Endothelial cell of umbilical vein (primary cell): ENCODE measurements around the gene MAMDC4. TPM values are rescaled to one million over a fixed set of nuclear protein-coding genes. Genes with fewer than 3 reads are reported as not detected.

Source experiments
- BruUV-seq: library from RNA; stranded (reverse); fragments of 400-500 nt; replicated peaks from 2 replicates; lab custom pipeline; 2021; lab: Mats Ljungman, UMichigan
- CTCF ChIA-PET: fragments of 300-600, 350-600 bp; sonication (Branson Sonifier 250); formaldehyde crosslinking; loops from one replicate; lab custom pipeline; 2021; ENCODE audit warnings: antibody characterized with exemption, inconsistent platforms; lab: Charles Lee
- POLR2A ChIA-PET: fragments of 300-600, 350-600 bp; sonication (Branson Sonifier 250); formaldehyde crosslinking; loops from one replicate; lab custom pipeline; 2021; ENCODE audit warnings: antibody characterized with exemption, inconsistent platforms; lab: Charles Lee
- DNase-seq: peaks from one replicate; pipeline ENCODE4 v3.0.0-alpha.2; 2011; ENCODE audit warnings: low read depth, low spot score
- FAIRE-seq: peaks from 2 replicates; lab custom pipeline; 2011; peaks lifted over from hg19 to GRCh38; lab: Jason Lieb, UNC
- H2AFZ ChIP-seq: 2 replicates; pipeline ENCODE4 v1.6.0; 2012; ENCODE audit warnings: low read depth, low read length, control low read depth, inconsistent platforms
- H3K27ac ChIP-seq: 2 replicates; pipeline ENCODE4 v1.5.1; 2011; ENCODE audit warnings: low read depth, mild to moderate bottlenecking, control low read depth, low read length, moderate library complexity; ENCODE audit not compliant: insufficient read depth
- H3K27me3 ChIP-seq, 2 experiments: 2 replicates each; pipeline versions ENCODE4 v1.6.0 to v1.6.1; 2011; ENCODE audit warnings: low read length in 2 of 2, mixed read lengths in 1 of 2; ENCODE audit not compliant: control insufficient read depth in 2 of 2, insufficient read depth in 2 of 2
- H3K36me3 ChIP-seq, 2 experiments: 2 replicates in 1 of 2; 3 replicates in 1 of 2; pipeline ENCODE4 v1.5.1; 2011; ENCODE audit warnings: low read length in 2 of 2, mild to moderate bottlenecking in 1 of 2, moderate library complexity in 1 of 2; ENCODE audit not compliant: control insufficient read depth in 2 of 2, insufficient read depth in 2 of 2; ENCODE audit errors: extremely low read depth in 1 of 2
- H3K4me1 ChIP-seq: 3 replicates; pipeline ENCODE4 v1.5.1; 2011; ENCODE audit warnings: mild to moderate bottlenecking, low read length; ENCODE audit not compliant: control insufficient read depth, insufficient read depth; ENCODE audit errors: extremely low read depth
- H3K4me2 ChIP-seq: 2 replicates; pipeline ENCODE4 v1.6.1; 2011; ENCODE audit warnings: low read length, control low read depth, mixed read lengths; ENCODE audit not compliant: insufficient read depth
- H3K4me3 ChIP-seq, 3 experiments: fragments of 200-600 bp in 1 of 3; sonication (generic), shearing (Covaris generic) in 1 of 3; replicated peaks in 1 of 3; 2 replicates each; pipeline ENCODE4 v1.5.1; 2011 to 2016; ENCODE audit warnings: control low read depth in 3 of 3, low read length in 3 of 3, mild to moderate bottlenecking in 2 of 3, inconsistent platforms in 1 of 3, low read depth in 1 of 3, moderate library complexity in 1 of 3; ENCODE audit not compliant: insufficient read depth in 1 of 3
- H3K79me2 ChIP-seq: 2 replicates; pipeline ENCODE4 v1.6.0; 2012; ENCODE audit warnings: low read length, inconsistent platforms; ENCODE audit not compliant: control insufficient read depth, insufficient read depth
- H3K9ac ChIP-seq: replicated peaks from 2 replicates; pipeline ENCODE3; 2011; ENCODE audit warnings: low read length, control low read depth; ENCODE audit not compliant: insufficient read depth; ENCODE audit errors: extremely low read depth
- H3K9me1 ChIP-seq: replicated peaks from 3 replicates; pipeline ENCODE4 v1.6.0; 2011; ENCODE audit warnings: mild to moderate bottlenecking, low read length; ENCODE audit not compliant: control insufficient read depth, insufficient read depth; ENCODE audit errors: extremely low read depth
- H3K9me3 ChIP-seq: replicated peaks from 2 replicates; pipeline ENCODE4 v1.5.1; 2012; ENCODE audit warnings: low read length, inconsistent platforms; ENCODE audit not compliant: control insufficient read depth, insufficient read depth
- H4K20me1 ChIP-seq: replicated peaks from 2 replicates; pipeline ENCODE3; 2011; ENCODE audit warnings: mild to moderate bottlenecking, low read length; ENCODE audit not compliant: control insufficient read depth, insufficient read depth; ENCODE audit errors: extremely low read depth
- EZH2 ChIP-seq: IDR thresholded peaks from 2 replicates; pipeline ENCODE4 v1.6.1; 2012; ENCODE audit warnings: borderline replicate concordance, low read depth, mild to moderate bottlenecking, moderate library complexity, low read length, inconsistent platforms; ENCODE audit not compliant: severe bottlenecking
- FOS ChIP-seq: IDR thresholded peaks from 2 replicates; pipeline ENCODE4 v1.6.1; 2011; ENCODE audit warnings: mild to moderate bottlenecking, low read length, moderate library complexity, borderline replicate concordance; ENCODE audit not compliant: insufficient read depth
- GATA2 ChIP-seq: IDR thresholded peaks from 2 replicates; pipeline ENCODE4 v1.7.0; 2011; ENCODE audit warnings: low read depth, mild to moderate bottlenecking, moderate library complexity, mixed read lengths, low read length; ENCODE audit not compliant: insufficient read length, insufficient read depth
- JUN ChIP-seq: IDR thresholded peaks from 2 replicates; pipeline ENCODE4 v1.6.1; 2011; ENCODE audit warnings: borderline replicate concordance, low read depth; ENCODE audit not compliant: insufficient read length, insufficient read depth
- MAX ChIP-seq: IDR thresholded peaks from 2 replicates; pipeline ENCODE4 v1.6.1; 2011; ENCODE audit not compliant: insufficient read depth, insufficient read length
- MYC ChIP-seq: IDR thresholded peaks from one replicate; pipeline ENCODE4 v1.6.1; 2011; ENCODE audit warnings: mild to moderate bottlenecking, low read depth, low read length
- POLR2A ChIP-seq: IDR thresholded peaks from 2 replicates; pipeline ENCODE4 v1.6.1; 2012; ENCODE audit warnings: low read depth, mild to moderate bottlenecking, control low read depth, low read length
- POLR2AphosphoS5 ChIP-seq: IDR thresholded peaks from 2 replicates; pipeline ENCODE4 v1.6.1; 2012; ENCODE audit warnings: low read depth, mild to moderate bottlenecking, control low read depth, low read length, moderate library complexity; ENCODE audit not compliant: insufficient read depth
- dilution Hi-C: fragments of 300-500 bp; cut with MboI; formaldehyde crosslinking; loops from one replicate; pipeline ENCODE4 v1.15.0; 2019; ENCODE audit warnings: low sequenced_read_pairs; ENCODE audit not compliant: extremely low pct_ligation_motif_present
- intact Hi-C: fragments of 100-400 bp; cut with micrococcal nuclease; formaldehyde crosslinking; loops from one replicate; pipeline ENCODE4 v1.10.0; 2022
- polyA plus RNA-seq, 4 experiments: library from polyadenylated mRNA; depleted of rRNA in 3 of 4; stranded (reverse) in 3 of 4; unstranded in 1 of 4; fragments of >200 nt; gene quantifications; 2 replicates each; pipeline versions ENCODE4 v1.2.1 to v1.2.3, GENCODE V29; 2011 to 2012; ENCODE audit warnings: missing spikeins in 1 of 4
- total RNA-seq: library from RNA; stranded (reverse); gene quantifications from 2 replicates; pipeline ENCODE4 v1.2.3, GENCODE V29; 2021
- TF ChIP-seq, protein P1 (sequence below), 2 donors: IDR thresholded peaks; 1 replicate in 1 of 2; 2 replicates in 1 of 2; pipeline ENCODE4 v1.5.1; 2011; ENCODE audit warnings: low read length in 2 of 2, mild to moderate bottlenecking in 2 of 2, moderate library complexity in 2 of 2, control low read depth in 1 of 2, inconsistent platforms in 1 of 2, low read depth in 1 of 2; ENCODE audit not compliant: insufficient read depth in 1 of 2; ENCODE audit errors: extremely low read depth in 1 of 2

The MAMDC4 gene
- total and polyA plus RNA-seq, 2 donors (not counting 3 experiments of a cell fraction or from before 2014, with no cell fraction given) = 3.6 to 7.2 TPM

GRCh38 chr9:136808806-136809158, 43.4 kb upstream of the MAMDC4 start:
- no TSS peak for BruUV-seq
- peak; percentile 67 for FAIRE-seq
- POLR2A ChIA-PET = no interaction called here
- peak overlapping the region; percentile 70 for H3K4me2 ChIP-seq
- peaks cover 3 to 6% of the 10 kb centered on the region in 2 experiments for H3K36me3 ChIP-seq
- CTCF ChIA-PET = interaction anchor here (0.7 to 3.7 kb wide), 3 partner anchors 11 to 33 kb away, joined by 3 to 13 read pairs (median 7); partner anchors contain the start of gene AJM1
- H4K20me1 ChIP-seq = no peaks in the 10 kb centered on the region
- no peak for TF ChIP-seq FOS
- TF ChIP-seq EZH2 = no peak
- no peak for TF ChIP-seq POLR2A
- no peak for TF ChIP-seq POLR2AphosphoS5
- TF ChIP-seq MYC = no peak
- TF ChIP-seq GATA2 = no peak
- TF ChIP-seq JUN = no peak
- no peak for TF ChIP-seq MAX
- TF ChIP-seq, protein P1, sequence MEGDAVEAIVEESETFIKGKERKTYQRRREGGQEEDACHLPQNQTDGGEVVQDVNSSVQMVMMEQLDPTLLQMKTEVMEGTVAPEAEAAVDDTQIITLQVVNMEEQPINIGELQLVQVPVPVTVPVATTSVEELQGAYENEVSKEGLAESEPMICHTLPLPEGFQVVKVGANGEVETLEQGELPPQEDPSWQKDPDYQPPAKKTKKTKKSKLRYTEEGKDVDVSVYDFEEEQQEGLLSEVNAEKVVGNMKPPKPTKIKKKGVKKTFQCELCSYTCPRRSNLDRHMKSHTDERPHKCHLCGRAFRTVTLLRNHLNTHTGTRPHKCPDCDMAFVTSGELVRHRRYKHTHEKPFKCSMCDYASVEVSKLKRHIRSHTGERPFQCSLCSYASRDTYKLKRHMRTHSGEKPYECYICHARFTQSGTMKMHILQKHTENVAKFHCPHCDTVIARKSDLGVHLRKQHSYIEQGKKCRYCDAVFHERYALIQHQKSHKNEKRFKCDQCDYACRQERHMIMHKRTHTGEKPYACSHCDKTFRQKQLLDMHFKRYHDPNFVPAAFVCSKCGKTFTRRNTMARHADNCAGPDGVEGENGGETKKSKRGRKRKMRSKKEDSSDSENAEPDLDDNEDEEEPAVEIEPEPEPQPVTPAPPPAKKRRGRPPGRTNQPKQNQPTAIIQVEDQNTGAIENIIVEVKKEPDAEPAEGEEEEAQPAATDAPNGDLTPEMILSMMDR (IDR thresholded peaks at IDR 0.05; ENCODE audit: extremely low read depth in 1 of 2, insufficient read depth in 1 of 2, low read depth in 1 of 2, low read length in 2 of 2) = no peak
- no peaks in the 10 kb centered on the region for H3K27me3 ChIP-seq
- H3K27ac ChIP-seq = no peak overlapping the region
- H2AFZ ChIP-seq = no peak overlapping the region
- H3K9me1 ChIP-seq = no peaks in the 10 kb centered on the region
- dilution Hi-C loops (loop anchor here (25.0 kb wide), 1 partner anchor 129 kb away; the partner anchor contains the start of genes C8G and FBXW5), intact Hi-C loops (loop anchor here (5.0 kb wide), 1 partner anchor 34 kb away; the partner anchor contains the start of gene AJM1)
- H3K9me3 ChIP-seq = no peaks in the 10 kb centered on the region
- H3K4me3 ChIP-seq = peak overlapping the region; percentile 78 to 98 (median 90)
- H3K4me1 ChIP-seq = peaks cover 15% of the 10 kb centered on the region
- peak; percentile 34 for DNase-seq
- H3K79me2 ChIP-seq = peaks cover 47% of the 10 kb centered on the region
- H3K9ac ChIP-seq = peak overlapping the region; percentile 80
